ENCODE measurements around the gene HIVEP3. TPM values are rescaled to one million over a fixed set of nuclear protein-coding genes. Genes with fewer than 3 reads are reported as not detected.
A peak's percentile ranks its signal among the peaks of the same experiment; 100 is the strongest.

Gene HIVEP3
- total and polyA plus RNA-seq, 11 donors, result 3.2 to 11.9 (median 5.0) TPM

DNA sequence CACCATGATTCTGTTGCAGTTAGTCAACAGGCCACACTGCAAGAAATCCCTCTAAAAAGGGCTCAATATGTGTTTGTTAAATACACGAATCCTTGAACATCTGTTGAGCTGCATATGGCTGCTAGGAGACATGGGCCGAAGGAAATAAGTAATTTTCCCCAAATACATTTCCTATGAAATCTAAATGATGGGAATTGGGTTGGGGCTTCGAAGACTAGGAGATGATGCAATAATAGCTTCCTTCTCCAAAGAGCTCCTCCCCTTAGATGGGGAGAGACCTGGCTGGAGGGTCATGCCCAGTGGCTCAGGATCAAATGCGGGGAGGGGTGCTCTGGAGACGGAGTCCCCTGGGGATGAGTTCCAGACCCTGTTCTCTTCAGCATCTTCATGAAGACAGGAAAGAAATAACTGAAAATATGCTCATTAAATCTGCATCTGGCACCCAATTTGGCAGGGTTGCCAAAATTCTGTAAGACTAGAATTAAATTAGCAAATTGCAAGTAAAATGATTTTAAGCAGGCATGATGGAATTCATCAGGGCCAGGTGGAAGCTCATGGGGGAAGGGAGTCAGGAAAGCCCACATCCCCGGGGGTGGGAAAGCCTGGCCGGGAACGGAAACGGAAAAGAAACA lies 269.2 kb downstream of the HIVEP3 start:
- no peak for DNase-seq
- H3K27ac ChIP-seq, result no peak overlapping the region
- peaks cover 0 to 31% (median 11%) of the 10 kb centered on the region in 12 donors for H3K4me1 ChIP-seq
- no peak for TF ChIP-seq POLR2A (IDR thresholded peaks at IDR 0.05)
- TF ChIP-seq, protein P1, sequence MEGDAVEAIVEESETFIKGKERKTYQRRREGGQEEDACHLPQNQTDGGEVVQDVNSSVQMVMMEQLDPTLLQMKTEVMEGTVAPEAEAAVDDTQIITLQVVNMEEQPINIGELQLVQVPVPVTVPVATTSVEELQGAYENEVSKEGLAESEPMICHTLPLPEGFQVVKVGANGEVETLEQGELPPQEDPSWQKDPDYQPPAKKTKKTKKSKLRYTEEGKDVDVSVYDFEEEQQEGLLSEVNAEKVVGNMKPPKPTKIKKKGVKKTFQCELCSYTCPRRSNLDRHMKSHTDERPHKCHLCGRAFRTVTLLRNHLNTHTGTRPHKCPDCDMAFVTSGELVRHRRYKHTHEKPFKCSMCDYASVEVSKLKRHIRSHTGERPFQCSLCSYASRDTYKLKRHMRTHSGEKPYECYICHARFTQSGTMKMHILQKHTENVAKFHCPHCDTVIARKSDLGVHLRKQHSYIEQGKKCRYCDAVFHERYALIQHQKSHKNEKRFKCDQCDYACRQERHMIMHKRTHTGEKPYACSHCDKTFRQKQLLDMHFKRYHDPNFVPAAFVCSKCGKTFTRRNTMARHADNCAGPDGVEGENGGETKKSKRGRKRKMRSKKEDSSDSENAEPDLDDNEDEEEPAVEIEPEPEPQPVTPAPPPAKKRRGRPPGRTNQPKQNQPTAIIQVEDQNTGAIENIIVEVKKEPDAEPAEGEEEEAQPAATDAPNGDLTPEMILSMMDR (IDR thresholded peaks at IDR 0.05), result no peak
- H3K27me3 ChIP-seq, result no peaks in the 10 kb centered on the region
- H3K36me3 ChIP-seq, result no peaks in the 10 kb centered on the region
- ATAC-seq, result no peak
- H3K4me3 ChIP-seq, result no peak overlapping the region
- WGBS, 4 donors, result 55 to 68% (median 64%) methylated on average over 9 of the region's 9 CpGs
- intact Hi-C loops (cut with DNase I), result no loop called here
- H3K9me3 ChIP-seq, result no peaks in the 10 kb centered on the region

DNA sequence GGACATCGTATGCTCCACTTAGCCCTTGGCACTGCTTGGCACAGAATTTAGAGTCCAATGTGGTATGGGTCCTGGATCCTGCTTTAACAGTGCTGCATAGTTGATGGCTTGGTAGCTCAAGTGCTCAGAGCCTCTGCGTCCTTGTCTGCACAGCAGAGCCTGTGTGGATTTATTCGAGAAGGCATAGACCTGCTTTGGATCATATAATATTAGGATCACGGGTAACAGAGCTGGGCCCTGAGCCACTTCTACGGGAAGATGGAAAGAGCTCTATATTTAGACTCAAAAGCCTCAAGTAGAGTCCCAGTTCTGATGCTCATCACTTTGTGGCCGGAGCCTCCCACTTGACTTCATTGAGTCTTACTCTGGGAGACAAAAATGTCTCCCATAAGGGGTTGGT lies 269.9 kb downstream of the HIVEP3 start:
- Histone ChIP-seq H3K4me3 (no peak overlapping the region), H3K9me3 (no peaks in the 10 kb centered on the region), H3K36me3 (no peaks in the 10 kb centered on the region), H3K27ac (peak overlapping the region in 1 of 12 donors; percentile 45), H3K4me1 (peaks cover 0 to 31% (median 11%) of the 10 kb centered on the region in 12 donors), H3K27me3 (no peaks in the 10 kb centered on the region)
- DNase-seq, result peak in 2 of 5 donors; percentile 43 to 44
- intact Hi-C loops (cut with DNase I), result no loop called here
- peak in 3 of 4 donors; percentile 54 to 78 (median 75) for ATAC-seq
- WGBS, 4 donors, result 38 to 68% (median 54%) methylated on average over 6 of the region's 6 CpGs
- TF ChIP-seq POLR2A (IDR thresholded peaks at IDR 0.05), result no peak
- TF ChIP-seq, protein P1 (IDR thresholded peaks at IDR 0.05), result no peak

DNA sequence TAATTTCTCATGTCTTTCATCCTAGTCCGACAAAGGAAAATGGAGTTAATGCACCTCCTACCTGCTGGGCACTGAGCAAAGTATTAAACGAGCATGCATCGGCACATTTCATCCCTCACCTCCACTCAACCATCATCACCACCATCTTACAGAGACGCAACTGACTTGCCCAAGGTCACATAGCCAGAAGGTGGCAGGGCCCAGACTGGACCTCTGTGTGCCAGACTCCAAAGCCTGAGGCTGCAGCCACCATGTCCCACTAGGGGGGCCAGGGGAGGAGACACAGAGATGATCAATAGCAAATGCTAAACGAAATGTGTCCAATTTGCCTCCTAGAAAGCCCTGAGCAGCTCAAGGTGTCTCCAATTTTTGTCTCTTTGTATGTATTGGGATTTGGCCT lies 270.5 kb downstream of the HIVEP3 start:
- TF ChIP-seq, protein P1 (IDR thresholded peaks at IDR 0.05), result no peak
- TF ChIP-seq POLR2A (IDR thresholded peaks at IDR 0.05), result no peak
- Histone ChIP-seq H3K36me3 (no peaks in the 10 kb centered on the region), H3K27me3 (no peaks in the 10 kb centered on the region), H3K9me3 (no peaks in the 10 kb centered on the region), H3K4me1 (peaks cover 0 to 27% (median 11%) of the 10 kb centered on the region in 12 donors), H3K4me3 (no peak overlapping the region), H3K27ac (no peak overlapping the region)
- intact Hi-C loops (cut with DNase I), result no loop called here
- DNase-seq, result no peak
- 88 to 99% (median 97%) methylated on average over 5 of the region's 5 CpGs for WGBS, 4 donors
- ATAC-seq, result no peak

DNA sequence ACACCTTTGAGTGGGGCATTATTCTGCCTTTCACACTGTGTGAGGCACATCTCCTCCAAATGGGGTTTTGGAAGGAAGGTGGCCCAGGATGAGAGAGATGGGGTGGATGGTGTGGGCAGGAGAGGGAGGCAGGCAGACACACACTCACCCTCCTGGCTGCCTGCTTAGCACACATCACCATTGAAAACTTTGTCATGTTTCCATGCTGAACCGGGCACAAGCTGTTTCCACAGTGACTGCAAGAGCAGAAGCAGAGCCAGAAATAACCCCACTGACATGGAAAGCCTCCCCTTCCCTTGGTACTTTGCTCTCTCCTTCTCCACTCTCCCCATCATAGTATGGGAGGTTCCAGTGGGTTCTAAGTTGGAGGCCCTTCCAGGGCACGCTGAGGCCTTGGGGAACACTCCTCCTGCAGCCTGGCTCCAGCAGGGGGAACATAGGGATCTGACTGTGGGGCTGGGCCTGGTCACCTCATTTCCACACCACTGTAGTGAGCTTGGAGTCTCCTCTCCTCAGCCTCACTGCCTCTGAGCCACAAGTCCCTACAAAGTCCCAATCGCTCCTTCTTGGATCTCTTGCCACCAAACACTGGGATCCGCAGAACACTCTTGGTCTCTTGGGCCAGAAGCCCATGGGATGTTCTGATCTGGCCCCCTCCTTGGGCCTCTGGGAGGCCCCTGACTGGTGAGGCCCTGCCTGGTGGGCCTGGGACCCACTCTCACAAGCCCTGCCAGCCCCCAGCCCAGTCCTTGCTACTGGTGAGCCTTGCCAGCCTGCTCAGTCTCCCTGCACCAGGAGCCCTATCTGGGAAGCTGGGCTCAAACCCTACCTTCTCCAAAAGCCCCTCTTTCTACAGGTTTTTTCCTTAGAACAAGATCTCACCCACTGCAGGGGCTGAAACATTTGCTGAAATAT lies 271.2 kb downstream of the HIVEP3 start:
- Histone ChIP-seq H3K4me1 (peaks cover 0 to 27% (median 11%) of the 10 kb centered on the region in 12 donors), H3K4me3 (no peak overlapping the region), H3K36me3 (no peaks in the 10 kb centered on the region), H3K27me3 (no peaks in the 10 kb centered on the region), H3K9me3 (no peaks in the 10 kb centered on the region), H3K27ac (peak overlapping the region in 1 of 12 donors; percentile 7)
- ATAC-seq (peak in 3 of 4 donors; percentile 22 to 49 (median 37)), DNase-seq (no peak)
- WGBS, 4 donors, result 81 to 97% (median 89%) methylated on average over 4 of the region's 4 CpGs
- intact Hi-C loops (cut with DNase I), result no loop called here
- TF ChIP-seq, protein P1 (IDR thresholded peaks at IDR 0.05), result no peak
- TF ChIP-seq POLR2A (IDR thresholded peaks at IDR 0.05), result no peak

Data from heart left ventricle (tissue), 16 donors.